ENCODE measurements around the gene LEFTY1.

GRCh38 chr1:225936523-225936922 is 47.6 kb upstream of the LEFTY1 start:
- TF ChIP-seq CTCF (IDR thresholded peaks at IDR 0.05) (no peak), POLR2A (IDR thresholded peaks at IDR 0.05) (no peak)

Measured in Peyer's patch (tissue), 4 donors.